ENCODE results near the gene RPL38. TPM values are rescaled to one million over a fixed set of nuclear protein-coding genes. Genes with fewer than 3 reads are reported as not detected.
A peak's percentile ranks its signal among the peaks of the same experiment; 100 is the strongest.

The RPL38 gene
- total RNA-seq, 1 donor from 2014 or later = 747 TPM

DNA sequence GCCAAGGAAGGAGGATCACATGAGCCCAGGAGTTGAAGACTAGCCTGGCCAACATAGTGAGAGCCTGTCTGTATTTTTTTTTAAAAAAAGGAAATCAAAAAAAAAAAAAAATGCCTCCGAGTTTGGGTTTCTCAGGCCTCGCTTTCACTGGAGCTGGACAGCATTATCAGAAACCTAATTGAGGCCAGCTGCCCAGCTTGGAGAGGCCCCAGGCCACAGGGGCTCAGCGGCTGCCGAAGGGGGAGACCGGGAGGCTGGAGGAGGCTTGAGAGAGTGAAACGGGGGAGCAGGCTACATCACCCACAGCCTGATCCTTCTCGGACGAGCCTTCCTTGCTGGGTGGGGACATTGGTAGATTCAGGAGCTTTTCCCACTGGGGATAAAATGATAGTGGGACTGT is 15.0 kb downstream of the RPL38 start:
- DNase-seq (ENCODE audit: missing footprints) (peak; percentile 42), ATAC-seq (no peak)
- intact Hi-C loops (cut with DNase I) = no loop called here

DNA sequence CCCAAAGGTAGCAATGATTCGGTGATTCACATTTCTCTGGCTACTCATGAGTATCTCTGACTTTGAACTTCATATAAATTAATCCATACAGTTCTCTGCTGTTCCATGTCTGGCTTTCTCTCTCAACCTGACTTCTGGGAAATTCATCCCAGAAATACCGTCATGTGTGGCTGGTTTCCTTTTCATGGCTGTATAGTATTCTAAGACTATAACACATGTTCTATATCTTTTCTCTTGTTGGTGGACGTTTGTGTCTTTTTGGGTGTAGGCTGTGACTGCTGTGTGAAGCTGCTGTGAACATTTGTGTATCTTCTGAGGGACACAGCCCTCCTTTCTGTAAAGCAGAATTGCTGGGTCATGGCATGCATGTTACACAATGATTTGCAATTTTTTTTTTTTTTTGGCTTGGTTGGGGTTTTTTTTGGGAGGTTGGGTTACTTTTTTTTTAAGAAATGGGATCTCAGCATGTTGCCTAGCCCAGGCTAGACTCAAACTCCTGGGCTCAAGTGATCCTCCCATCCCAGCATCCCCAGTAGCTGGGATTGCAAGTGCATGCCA is 16.2 kb downstream of the RPL38 start:
- DNase-seq (ENCODE audit: missing footprints) = no peak
- no peak for ATAC-seq
- intact Hi-C loops (cut with DNase I) = no loop called here

DNA sequence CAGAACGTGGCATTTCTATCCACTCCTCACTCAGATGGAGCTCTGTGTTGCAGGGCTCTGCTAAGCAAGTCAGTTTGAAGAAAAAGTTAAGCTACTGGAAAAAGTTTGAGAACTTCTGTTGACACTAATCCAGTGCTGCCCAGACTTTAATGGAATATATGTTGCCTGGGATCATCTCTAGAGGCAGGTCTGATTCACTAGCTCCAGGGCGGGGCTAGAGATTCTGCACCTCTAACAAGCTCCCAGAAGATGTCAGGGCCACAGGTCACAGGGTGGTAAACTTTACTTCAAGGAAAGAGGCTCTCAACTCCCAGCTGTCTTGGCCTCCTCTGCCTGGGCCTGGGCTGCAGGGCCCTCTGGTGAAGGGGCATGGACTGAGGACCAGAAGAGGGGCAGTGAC is 16.7 kb downstream of the RPL38 start:
- intact Hi-C loops (cut with DNase I) = no loop called here
- DNase-seq (ENCODE audit: missing footprints) (peak; percentile 11), ATAC-seq (no peak)

DNA sequence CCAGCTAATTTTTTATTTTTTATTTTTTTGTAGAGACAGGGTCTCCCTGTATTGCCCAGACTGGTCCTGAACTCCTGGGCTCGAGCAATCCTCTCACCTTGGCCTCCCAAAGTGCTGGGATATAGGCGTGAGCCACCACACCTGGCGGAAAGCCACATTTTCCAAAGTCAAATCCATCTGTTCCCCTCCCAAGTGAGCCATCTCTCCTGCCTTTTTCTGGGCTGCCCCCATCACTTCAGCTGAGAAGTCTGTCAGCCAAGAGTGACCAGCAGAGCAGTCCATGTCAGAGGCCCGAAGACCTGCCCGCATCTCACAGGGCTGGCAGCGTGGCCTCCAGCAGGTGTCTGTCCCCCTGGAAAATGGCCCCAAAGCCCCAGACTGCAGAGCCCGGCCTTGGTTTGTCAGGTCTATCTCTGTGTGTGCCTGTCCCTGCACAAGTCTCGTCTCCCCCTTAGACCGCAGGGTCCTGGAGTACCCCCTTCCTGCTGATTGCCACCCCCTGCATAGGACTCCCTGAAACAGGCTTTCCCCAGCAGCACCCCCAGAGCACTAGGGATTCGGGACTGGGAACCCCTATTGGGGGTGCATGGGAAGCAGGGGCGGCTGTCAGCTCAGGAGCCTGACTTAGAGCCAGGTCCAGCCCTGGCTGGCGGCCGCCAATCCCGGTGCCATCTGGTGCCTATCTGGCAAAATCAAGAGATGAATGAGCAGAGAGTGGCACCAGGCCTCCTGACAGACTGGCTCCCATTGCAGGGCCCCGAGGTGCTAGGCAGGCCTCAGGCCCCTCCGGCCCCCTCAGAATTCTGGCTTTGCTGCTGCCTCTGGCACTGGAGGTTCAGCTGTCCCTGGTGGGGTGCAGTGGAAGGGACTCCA is 17.7 kb downstream of the RPL38 start:
- ATAC-seq (no peak), DNase-seq (ENCODE audit: missing footprints) (peak; percentile 45)
- intact Hi-C loops (cut with DNase I) = no loop called here

DNA sequence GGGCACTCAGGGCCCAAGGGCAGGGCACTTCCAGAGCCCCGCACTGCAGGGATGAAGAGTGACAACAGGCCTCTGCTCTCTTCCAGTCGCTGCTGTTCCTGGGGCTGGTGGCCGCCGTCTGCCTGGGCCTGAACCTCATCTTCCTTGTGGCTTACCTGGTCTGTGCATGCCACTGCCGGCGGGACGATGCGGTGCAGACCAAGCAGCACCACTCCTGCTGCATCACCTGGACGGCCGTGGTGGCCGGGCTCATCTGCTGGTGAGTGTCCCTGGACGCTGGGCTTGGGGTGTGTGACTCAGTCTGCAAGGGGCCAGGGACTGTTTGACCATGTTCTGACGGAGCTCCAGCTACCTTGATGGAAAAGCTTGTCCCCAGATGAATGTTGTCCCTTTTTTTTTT is 18.9 kb downstream of the RPL38 start:
- DNase-seq (ENCODE audit: missing footprints) (peak; percentile 48), ATAC-seq (no peak)

DNA sequence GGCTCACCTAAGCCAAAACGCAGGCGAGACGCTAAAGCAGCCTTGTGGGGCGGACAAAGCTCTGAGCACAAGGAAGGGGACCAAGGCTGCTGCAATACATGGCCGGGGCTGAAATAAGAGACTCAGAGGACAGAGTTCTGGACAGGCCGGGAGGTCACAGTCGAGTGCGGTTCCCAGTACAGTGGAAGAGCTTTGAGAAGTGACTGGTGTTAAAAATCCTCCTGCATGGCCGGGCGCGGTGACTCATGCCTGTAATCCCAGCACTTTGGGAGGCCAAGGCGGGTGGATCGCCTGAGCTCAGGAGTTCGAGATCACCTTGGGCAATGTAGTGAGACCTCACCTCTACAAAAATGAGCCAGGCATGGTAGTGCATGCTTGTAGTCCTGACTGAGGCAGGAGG is 20.4 kb downstream of the RPL38 start:
- DNase-seq (ENCODE audit: missing footprints) = no peak
- intact Hi-C loops (cut with DNase I) = no loop called here
- ATAC-seq = no peak

More for the DNA sequence above, 18.9 kb downstream of the RPL38 start:
- intact Hi-C loops (cut with DNase I) = no loop called here

DNA sequence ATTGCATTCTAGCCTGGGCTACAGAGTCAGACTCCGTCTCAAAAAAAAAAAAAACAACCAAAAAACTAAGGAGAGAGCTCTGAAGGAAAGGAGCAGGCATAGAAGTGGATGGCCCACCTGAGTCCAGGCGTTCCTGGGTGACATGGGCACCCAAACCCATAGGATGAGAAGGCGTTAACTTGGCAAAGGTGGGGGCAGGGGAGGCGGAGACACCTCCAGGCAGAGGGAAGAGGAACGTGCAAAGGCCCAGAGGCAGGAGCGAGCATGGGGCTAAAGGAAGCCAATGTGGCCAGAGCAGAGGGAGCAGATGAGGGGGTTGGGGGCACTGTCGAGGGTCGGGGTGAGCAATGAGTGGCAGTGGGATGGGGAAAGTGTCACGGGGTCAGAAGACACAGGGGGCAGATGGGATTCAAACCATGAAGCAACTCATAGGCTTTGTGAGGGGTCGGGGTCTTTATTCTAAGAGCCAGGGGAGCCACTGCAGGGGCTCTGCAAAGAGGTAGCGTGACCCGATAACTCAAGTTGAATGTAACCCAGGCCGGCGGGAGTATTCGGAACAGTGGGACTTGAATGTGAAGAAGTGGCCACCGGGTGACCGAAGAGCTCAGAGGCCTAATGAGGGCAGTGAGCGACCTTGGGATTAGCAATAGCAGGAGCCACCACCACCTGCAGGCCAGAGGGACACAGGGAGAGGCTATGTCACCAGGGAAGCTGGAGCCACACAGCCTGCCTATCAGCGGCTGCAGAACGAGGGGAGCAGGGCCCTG is 21.7 kb downstream of the RPL38 start:
- ATAC-seq (no peak), DNase-seq (ENCODE audit: missing footprints) (peak; percentile 49)
- intact Hi-C loops (cut with DNase I) = no loop called here

DNA sequence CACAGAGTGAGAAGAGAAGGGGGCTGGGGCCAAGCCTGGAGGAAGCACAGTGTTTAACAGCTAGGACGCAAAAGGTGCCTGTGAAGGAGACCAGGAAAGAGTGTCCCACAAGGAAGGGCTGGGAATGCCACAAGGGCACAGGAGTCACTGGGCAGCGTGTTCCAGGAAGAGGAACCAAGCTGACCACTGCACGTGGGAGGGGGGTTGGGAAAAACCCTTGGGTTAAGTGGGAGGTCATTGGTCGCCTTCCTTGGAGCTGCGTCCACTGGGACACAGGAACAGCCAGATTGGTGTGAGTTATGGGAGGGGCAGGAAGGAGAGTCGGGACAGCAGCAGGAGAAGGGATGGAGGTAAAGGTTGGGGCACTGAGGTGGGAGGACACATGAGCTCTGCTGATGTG is 22.8 kb downstream of the RPL38 start:
- intact Hi-C loops (cut with DNase I) = no loop called here
- ATAC-seq = no peak
- no peak for DNase-seq (ENCODE audit: missing footprints)

DNA sequence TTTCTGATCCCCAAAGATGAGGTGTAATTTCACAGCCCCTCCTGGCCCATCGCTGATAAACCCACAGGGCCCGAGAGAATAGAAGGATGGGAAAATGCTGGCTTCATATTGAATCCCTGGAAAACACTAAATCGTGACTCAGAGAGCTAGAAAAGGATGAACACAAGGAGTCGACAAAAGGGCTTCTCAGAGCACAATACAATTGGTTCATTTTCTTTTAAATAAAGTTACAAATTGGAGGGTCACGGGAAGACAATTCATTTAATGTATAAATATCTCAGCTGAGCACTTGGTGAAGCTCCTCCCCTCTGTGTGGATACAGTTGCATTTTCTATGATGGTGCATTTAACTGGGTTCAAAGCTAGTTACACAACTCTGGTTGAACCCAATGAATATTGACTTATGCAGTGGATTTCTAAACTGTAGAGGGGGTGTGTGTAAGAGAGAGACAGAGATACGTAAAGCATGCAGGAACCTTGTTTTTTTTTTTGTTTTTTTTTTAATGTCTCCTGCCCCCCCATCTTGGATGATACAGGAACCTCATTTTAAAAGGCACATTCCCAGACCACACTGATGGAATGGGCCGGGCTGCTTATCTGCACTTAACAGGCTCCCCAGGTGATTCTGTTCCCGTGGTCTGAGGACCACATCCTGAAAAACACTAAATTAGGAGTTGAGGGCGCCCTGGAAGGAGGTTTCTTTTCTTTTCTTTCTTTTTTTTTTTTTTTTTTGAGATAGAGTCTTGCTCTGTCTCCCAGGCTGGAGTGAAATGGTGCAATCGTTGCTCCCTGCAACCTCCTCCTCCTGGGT is 24.0 kb downstream of the RPL38 start:
- no peak for DNase-seq (ENCODE audit: missing footprints)
- ATAC-seq = no peak
- intact Hi-C loops (cut with DNase I) = no loop called here

DNA sequence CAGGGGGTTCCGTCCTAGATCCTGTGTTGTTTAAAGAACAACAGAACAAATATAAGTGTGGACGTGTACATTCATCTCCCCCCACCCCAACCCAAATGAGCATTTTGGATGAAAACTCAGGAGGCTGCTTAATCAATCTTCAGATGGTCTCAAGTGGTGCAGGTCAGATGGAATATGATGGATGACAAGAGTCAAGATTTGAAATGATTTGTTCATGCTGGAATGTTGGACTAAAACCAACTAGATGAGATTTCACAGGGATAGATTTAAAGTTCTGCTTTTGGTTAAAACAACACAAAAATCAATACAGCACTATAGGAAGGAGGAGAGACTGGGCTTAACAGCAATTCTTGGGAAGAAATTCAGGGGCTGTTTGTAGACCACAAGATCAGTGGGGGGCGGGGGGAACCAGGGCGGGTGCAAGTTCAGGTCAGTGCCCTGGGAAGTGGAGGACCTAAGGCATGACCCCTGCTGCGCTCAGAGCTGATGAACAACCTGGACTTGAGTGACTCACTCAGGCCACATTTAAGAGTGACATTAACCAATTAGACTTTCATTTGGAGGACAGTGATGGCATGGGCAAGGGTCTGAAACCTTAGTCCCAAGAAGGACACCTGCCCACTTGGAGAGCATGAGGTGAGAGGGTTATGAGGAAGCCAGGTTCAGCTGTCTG is 25.0 kb downstream of the RPL38 start:
- intact Hi-C loops (cut with DNase I) = no loop called here
- no peak for DNase-seq (ENCODE audit: missing footprints)
- no peak for ATAC-seq

DNA sequence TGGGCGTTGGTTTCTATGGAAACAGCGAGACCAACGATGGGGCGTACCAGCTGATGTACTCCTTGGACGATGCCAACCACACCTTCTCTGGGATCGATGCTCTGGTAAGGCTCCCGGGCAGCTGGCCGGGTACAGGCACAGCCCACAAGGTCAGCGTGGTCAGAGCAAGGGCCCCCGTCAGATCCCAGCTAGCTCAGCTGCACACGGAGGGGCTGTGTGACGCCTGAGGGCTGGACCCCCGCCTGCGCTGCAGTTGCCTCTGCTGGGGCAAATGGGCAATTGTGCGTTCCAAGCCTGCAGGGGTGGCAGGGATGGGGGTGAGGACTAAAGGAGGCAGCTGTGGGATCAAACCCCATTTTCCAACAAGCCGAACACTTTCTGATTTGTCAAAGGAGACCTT is 27.4 kb downstream of the RPL38 start:
- intact Hi-C loops (cut with DNase I) = no loop called here
- DNase-seq (ENCODE audit: missing footprints) = no peak
- ATAC-seq = no peak

DNA sequence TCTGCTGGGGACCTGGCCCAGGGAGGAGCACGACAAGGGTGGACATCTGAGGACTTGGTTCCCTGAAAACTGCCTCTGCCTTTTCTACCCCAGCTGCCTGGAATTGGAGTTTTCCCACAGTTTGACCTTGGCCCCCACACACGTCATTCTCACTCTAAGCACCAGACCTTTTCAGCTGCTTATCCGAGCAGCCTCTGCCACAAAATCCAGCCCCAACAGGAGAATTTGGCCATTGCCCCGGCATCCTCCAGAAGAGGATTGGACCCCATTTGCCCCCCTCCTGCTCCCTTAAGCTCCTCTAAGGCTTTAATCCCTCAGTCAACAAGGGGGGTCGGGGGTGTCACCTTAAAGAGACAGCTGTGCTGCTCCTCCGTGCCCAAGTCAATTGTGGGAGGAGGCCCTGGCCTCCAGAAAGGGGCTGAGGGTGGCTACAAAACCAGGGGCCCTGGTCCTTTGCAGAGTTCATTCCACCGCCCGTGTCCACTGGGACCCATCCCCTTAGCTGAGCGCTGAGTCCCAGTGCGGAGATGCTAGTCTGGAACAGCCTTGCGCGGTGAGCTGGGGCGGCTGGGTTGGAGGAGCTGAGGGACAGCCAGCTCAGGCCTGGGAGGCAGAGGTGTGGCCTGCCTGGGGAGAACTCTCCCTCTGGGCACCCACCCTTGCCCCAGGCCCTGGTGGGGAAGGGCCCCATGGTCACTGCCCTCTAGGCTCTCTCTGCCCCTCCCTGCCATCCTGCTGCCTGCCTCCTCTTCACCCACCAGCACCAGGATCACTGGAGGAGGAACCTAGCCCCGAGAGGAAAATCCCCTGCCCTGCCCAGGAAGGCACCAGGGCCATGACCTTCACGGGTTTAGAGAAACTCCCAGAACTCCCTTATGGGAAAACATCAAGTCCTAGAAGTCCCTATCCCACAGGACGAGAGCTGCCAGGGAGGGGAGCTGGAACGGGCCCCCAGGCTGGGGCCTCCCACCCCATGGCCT is 28.7 kb downstream of the RPL38 start:
- ATAC-seq (no peak), DNase-seq (ENCODE audit: missing footprints) (no peak)
- intact Hi-C loops (cut with DNase I) = no loop called here

DNA sequence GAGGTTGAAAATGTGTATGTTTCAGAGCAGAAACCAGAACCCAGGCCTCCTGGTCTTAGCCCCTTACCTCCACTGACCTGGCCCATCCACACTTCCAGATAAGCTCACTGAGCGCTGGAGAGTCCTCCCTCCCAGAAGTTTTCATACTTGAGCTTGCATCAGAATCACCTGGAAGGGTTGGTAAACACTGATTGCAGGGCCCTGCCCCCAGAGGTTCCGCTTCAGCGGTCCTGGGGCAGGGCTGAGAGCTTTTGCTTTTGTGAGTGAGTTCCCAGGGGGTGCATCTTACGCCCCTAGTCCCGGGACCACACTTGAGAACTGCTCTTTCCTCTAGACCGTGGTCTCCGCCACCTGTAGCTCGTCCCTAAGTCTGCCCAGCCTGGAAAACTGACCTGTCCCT is 30.5 kb downstream of the RPL38 start:
- DNase-seq (ENCODE audit: missing footprints) (no peak), ATAC-seq (no peak)
- intact Hi-C loops (cut with DNase I) = no loop called here

DNA sequence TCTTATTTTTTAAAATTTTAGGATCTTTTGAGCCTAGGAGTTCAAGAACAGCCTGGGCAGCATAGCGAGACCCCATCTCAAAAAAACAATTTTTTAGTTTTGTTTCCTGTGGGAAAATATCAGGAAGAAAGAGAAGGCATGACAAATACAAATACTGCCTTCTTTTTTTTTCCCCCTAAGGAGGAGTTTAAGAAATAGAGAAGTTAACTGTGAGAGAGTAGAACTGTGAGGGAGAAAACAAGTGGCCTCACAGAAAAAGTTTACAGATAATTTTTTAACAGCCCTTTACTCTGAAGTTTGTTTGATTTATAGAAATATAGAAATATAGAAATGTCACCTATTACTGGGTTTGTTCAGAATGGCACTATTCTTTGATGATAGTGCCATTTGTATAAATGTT is 31.0 kb downstream of the RPL38 start:
- DNase-seq (ENCODE audit: missing footprints) (no peak), ATAC-seq (no peak)
- intact Hi-C loops (cut with DNase I) = no loop called here

DNA sequence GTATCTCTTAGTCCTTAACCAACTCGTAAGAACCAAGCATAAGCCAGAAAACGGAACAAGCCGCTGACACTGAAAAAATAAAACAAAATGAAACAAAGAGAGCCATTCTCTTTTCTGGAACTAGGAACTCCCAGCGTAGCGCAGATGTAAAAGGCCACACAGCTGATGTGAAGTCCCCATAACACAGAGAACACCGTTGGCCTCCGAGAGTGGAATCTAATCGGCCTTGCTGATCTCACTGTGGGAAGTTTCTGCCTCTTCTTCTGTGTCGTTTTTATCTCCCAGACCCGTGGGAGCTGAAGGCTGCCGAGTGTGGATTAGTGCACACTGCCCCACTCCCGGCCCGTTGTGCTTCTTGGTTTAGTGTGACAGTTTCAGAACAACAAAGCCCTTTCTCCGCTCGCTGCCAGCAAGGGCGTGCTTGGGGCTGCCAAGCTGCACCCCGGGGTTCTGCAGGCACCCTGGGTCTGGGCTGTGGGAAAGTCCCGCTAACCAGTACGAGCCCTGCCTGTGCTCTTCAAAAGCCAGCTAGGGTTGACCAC is 31.6 kb downstream of the RPL38 start:
- peak; percentile 26 for ATAC-seq
- no peak for DNase-seq (ENCODE audit: missing footprints)
- intact Hi-C loops (cut with DNase I) = no loop called here

DNA sequence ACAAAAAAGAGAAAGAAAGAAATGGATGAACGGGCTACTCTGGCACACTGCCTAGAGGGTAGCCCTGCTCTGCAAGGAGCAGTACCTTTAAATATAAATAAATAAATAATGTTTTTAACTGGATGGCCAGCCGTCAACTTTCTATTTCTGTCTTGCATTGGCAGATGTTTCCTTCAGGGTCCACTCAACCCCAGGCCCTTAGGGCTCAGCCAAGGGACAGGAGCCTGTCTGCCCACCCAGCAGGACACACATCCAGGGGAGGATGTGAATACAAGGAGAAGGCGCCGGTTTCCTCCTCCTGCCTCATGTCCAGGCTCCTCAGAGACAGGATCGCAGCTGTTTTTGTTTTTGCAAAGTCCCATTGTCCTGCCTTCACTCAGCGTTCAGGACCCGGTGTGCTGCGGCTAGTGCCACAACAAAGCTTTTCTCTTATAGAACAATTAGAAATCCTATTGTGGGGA is 32.5 kb downstream of the RPL38 start:
- ATAC-seq (peak; percentile 14), DNase-seq (ENCODE audit: missing footprints) (no peak)
- intact Hi-C loops (cut with DNase I) = no loop called here

DNA sequence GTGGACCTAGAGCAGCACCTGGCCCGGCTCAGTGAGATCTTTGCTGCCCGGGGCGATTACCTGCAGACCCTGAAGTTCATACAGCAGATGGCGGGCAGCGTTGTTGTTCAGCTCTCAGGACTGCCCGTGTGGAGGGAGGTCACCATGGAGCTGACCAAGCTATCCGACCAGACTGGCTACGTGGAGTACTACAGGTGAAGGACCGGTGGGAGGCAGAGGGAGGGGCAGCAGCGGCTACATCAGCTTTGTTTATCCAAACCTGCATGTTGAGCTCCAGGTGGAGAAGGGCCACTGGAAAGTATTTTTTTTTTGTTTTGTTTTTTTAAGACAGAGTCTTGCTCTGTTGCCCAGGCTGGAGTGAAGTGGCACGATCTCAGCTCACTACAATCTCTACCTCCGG is 33.8 kb downstream of the RPL38 start:
- DNase-seq (ENCODE audit: missing footprints) (no peak), ATAC-seq (no peak)
- intact Hi-C loops (cut with DNase I) = no loop called here
